Measurements from ENCODE around the gene ATG10. TPM values are rescaled to one million over a fixed set of nuclear protein-coding genes. Genes with fewer than 3 reads are reported as not detected.
"Not testable (repeated sequence)": the region's sequence is repeated elsewhere in the genome, so short reads cannot be mapped to it uniquely, and the experiment has no call there.

ATG10 gene
- total RNA-seq, 2 donors from 2014 or later, result 6.1 to 8.0 TPM

DNA sequence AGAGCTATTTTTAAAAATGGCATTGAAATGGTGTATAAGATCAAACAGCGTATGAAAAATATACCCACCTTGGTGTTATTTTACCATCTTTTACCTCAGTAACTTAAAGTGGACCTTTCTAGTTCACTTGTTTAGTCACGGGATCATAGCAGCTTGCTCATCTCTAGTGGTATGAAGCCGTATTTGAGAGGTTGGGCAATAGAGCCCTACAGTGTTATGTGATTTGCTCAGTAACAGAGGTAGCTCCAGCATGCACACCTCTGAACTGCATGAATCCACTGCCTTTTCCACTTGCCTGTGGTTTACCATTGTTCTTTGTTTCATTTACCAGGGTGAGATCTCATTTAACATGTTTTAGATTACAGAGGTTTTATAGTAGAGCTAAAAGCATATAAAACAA lies 134.4 kb downstream of the ATG10 start:
- ATAC-seq (replicated peaks), result no peak
- Mint-ChIP-seq H3K36me3 (ENCODE audit: low read depth) (no peaks in the 10 kb centered on the region), H3K4me1 (peaks cover 11% of the 10 kb centered on the region), H3K4me3 (no peak overlapping the region), H3K27ac (peak overlapping the region; percentile 45), H3K27me3 (no peaks in the 10 kb centered on the region), H3K9me3 (no peaks in the 10 kb centered on the region)

GRCh38 chr5:82106756-82107155 lies 134.9 kb downstream of the ATG10 start:
- Mint-ChIP-seq H3K9me3 (no peaks in the 10 kb centered on the region), H3K4me3 (no peak overlapping the region), H3K27me3 (no peaks in the 10 kb centered on the region), H3K27ac (peak overlapping the region; percentile 45), H3K4me1 (peaks cover 11% of the 10 kb centered on the region), H3K36me3 (ENCODE audit: low read depth) (no peaks in the 10 kb centered on the region)
- ATAC-seq (replicated peaks), result no peak

GRCh38 chr5:82107267-82107666 lies 135.4 kb downstream of the ATG10 start:
- Mint-ChIP-seq H3K27me3 (no peaks in the 10 kb centered on the region), H3K27ac (no peak overlapping the region), H3K36me3 (ENCODE audit: low read depth) (no peaks in the 10 kb centered on the region), H3K4me1 (peaks cover 11% of the 10 kb centered on the region), H3K9me3 (no peaks in the 10 kb centered on the region), H3K4me3 (no peak overlapping the region)
- no peak for ATAC-seq (replicated peaks)

DNA sequence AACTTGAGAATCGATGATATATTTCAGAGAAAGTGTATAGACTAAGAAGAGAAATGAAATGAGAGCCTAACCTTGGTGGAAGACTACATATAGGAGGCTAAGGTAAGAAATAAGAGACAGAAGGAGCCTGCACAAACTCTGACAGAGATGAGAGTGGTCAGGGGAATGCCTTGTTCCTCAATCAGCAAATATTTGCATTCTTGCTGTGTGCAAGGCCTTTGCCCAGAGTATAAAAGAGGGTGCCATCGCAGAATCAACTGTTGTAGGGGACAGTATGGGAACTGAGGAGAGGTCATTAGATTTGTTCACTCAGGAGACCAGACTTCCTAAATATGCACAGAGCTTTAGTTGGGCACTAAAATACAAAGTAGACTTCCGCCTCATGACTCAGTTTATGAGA lies 137.2 kb downstream of the ATG10 start:
- Mint-ChIP-seq H3K27ac (no peak overlapping the region), H3K4me1 (peaks cover 11% of the 10 kb centered on the region), H3K27me3 (no peaks in the 10 kb centered on the region), H3K9me3 (no peaks in the 10 kb centered on the region), H3K36me3 (ENCODE audit: low read depth) (no peaks in the 10 kb centered on the region), H3K4me3 (no peak overlapping the region)
- ATAC-seq (replicated peaks), result no peak

GRCh38 chr5:82109915-82110314 lies 138.1 kb downstream of the ATG10 start:
- not testable (repeated sequence) for H3K9me3 Mint-ChIP-seq; ATAC-seq (replicated peaks); H3K27ac Mint-ChIP-seq; H3K4me3 Mint-ChIP-seq; H3K27me3 Mint-ChIP-seq; H3K36me3 Mint-ChIP-seq (ENCODE audit: low read depth)
- peaks cover 11% of the 10 kb centered on the region for H3K4me1 Mint-ChIP-seq

DNA sequence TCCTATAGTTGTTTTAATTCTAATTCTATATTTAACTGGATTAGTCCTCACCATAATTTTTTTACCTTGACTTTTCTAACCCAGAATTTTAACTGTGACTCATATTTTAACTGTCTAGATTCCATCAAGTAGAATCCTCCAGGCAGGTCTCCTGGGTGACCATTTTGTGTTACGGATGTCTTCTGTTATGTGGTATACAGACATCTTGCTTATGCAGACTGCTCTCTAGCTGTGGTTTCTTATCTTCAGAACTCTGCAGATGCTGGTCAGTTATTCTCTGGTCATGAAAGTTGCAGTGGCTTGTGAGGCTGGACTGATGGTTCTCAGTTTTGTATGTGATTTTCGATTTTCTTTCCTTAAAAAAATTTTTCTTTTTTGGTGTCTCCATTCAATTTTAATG lies 139.4 kb downstream of the ATG10 start:
- H3K4me3 Mint-ChIP-seq, result no peak overlapping the region
- no peaks in the 10 kb centered on the region for H3K36me3 Mint-ChIP-seq (ENCODE audit: low read depth)
- no peaks in the 10 kb centered on the region for H3K27me3 Mint-ChIP-seq
- H3K27ac Mint-ChIP-seq, result no peak overlapping the region
- H3K9me3 Mint-ChIP-seq, result no peaks in the 10 kb centered on the region
- H3K4me1 Mint-ChIP-seq, result peaks cover 5% of the 10 kb centered on the region
- peak; percentile 23 for ATAC-seq (replicated peaks)

DNA sequence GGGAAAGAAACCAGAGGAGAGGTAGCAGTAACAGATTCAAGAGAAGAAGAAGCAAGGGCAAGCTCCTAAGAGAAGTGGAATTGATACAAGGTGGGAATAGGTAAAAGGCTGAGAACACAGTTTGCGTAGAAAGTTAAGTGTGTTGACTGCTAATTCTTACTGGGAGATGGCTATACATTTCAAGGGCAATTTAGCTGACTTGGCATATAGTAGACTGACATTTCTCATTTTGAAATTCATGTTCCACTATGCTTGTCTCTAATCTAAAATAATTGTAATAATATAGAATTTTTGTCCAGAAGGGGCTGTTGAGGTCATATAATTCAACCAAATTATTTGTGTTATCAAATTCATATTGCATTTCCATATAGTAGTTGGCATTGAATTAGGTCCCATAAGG lies 144.0 kb downstream of the ATG10 start:
- ATAC-seq (replicated peaks), result no peak
- Mint-ChIP-seq H3K4me1 (no peaks in the 10 kb centered on the region), H3K9me3 (peaks cover 3% of the 10 kb centered on the region), H3K27ac (no peak overlapping the region), H3K4me3 (no peak overlapping the region), H3K36me3 (ENCODE audit: low read depth) (no peaks in the 10 kb centered on the region), H3K27me3 (no peaks in the 10 kb centered on the region)

DNA sequence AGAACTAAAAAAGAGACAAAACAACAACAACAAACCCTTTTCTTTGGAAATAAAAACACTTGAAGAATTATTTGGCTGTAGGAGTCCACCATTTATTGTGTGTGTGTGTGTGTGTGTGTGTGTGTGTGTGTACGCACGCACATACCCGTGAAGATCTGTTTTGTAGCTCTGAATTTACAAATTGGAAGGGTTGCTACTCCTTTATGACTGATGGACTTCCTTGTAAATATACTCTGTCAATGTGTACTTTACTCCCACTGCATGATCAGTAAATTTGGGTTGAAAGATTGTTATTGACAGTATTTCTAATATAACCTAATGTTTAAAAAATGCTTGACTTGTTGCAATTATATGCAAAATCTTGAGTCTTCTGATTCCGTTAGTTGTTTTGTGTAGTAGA lies 148.1 kb downstream of the ATG10 start:
- no peak overlapping the region for H3K4me3 Mint-ChIP-seq
- H3K9me3 Mint-ChIP-seq, result peaks cover 13% of the 10 kb centered on the region
- no peak overlapping the region for H3K27ac Mint-ChIP-seq
- no peaks in the 10 kb centered on the region for H3K36me3 Mint-ChIP-seq (ENCODE audit: low read depth)
- ATAC-seq (replicated peaks), result no peak
- H3K4me1 Mint-ChIP-seq, result no peaks in the 10 kb centered on the region
- H3K27me3 Mint-ChIP-seq, result no peaks in the 10 kb centered on the region

- H3K27ac Mint-ChIP-seq, result no peak overlapping the region
- H3K4me1 Mint-ChIP-seq, result no peaks in the 10 kb centered on the region
- H3K4me3 Mint-ChIP-seq, result no peak overlapping the region
- no peaks in the 10 kb centered on the region for H3K36me3 Mint-ChIP-seq (ENCODE audit: low read depth)
- no peaks in the 10 kb centered on the region for H3K27me3 Mint-ChIP-seq
- H3K9me3 Mint-ChIP-seq, result peaks cover 13% of the 10 kb centered on the region
- no peak for ATAC-seq (replicated peaks)
These were observed 158.0 kb downstream of the ATG10 start for GRCh38 chr5:82129723-82130285.

GRCh38 chr5:82130602-82131001 lies 158.8 kb downstream of the ATG10 start:
- Mint-ChIP-seq H3K4me1 (no peaks in the 10 kb centered on the region), H3K36me3 (ENCODE audit: low read depth) (no peaks in the 10 kb centered on the region), H3K9me3 (peaks cover 19% of the 10 kb centered on the region), H3K27me3 (no peaks in the 10 kb centered on the region), H3K4me3 (no peak overlapping the region), H3K27ac (no peak overlapping the region)
- ATAC-seq (replicated peaks), result no peak

- Mint-ChIP-seq H3K27ac (no peak overlapping the region), H3K27me3 (no peaks in the 10 kb centered on the region), H3K9me3 (peaks cover 10% of the 10 kb centered on the region), H3K4me3 (no peak overlapping the region), H3K4me1 (no peaks in the 10 kb centered on the region), H3K36me3 (ENCODE audit: low read depth) (no peaks in the 10 kb centered on the region)
- ATAC-seq (replicated peaks), result no peak
These were observed 165.4 kb downstream of the ATG10 start for GRCh38 chr5:82137205-82137604.

GRCh38 chr5:82139837-82140236 lies 168.0 kb downstream of the ATG10 start:
- peaks cover 15% of the 10 kb centered on the region for H3K9me3 Mint-ChIP-seq
- not testable (repeated sequence) for H3K36me3 Mint-ChIP-seq (ENCODE audit: low read depth); H3K4me1 Mint-ChIP-seq; H3K27me3 Mint-ChIP-seq; H3K27ac Mint-ChIP-seq; ATAC-seq (replicated peaks); H3K4me3 Mint-ChIP-seq

- Mint-ChIP-seq H3K4me3 (no peak overlapping the region), H3K4me1 (no peaks in the 10 kb centered on the region), H3K27me3 (no peaks in the 10 kb centered on the region), H3K9me3 (peaks cover 5% of the 10 kb centered on the region), H3K27ac (no peak overlapping the region), H3K36me3 (ENCODE audit: low read depth) (no peaks in the 10 kb centered on the region)
- no peak for ATAC-seq (replicated peaks)
These were observed 170.5 kb downstream of the ATG10 start for GRCh38 chr5:82142217-82142841.

DNA sequence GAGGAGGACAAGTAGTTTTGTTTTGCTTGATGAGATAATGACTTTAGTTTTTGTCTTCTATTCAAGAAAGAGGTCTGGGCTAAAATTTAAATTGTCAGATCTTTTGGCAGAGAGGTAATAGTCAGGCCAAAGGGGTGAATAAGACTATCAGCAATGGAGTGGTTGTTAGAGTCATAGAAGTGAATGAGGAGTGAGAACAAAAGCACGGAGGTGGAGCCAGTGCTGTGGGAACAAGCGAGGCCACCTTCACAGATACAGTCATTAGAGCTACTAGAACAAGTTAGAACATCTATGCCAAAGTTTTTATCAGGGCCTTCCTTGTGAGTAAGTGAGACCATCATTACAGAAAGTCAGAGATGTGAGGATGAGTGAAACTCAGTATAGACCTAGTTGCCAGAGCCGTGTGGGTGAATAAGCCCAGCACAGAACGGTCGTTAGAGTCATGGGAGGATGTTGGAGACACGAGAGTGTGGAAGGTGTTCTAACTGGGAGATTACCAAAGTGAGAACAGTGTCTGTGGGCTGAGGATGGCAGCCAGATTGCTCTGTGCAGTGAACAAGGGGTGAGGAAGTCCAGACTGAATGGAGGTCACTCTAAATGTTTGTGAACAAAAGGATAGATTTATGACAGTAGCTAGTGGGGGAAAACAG lies 171.2 kb downstream of the ATG10 start:
- H3K27me3 Mint-ChIP-seq, result no peaks in the 10 kb centered on the region

DNA sequence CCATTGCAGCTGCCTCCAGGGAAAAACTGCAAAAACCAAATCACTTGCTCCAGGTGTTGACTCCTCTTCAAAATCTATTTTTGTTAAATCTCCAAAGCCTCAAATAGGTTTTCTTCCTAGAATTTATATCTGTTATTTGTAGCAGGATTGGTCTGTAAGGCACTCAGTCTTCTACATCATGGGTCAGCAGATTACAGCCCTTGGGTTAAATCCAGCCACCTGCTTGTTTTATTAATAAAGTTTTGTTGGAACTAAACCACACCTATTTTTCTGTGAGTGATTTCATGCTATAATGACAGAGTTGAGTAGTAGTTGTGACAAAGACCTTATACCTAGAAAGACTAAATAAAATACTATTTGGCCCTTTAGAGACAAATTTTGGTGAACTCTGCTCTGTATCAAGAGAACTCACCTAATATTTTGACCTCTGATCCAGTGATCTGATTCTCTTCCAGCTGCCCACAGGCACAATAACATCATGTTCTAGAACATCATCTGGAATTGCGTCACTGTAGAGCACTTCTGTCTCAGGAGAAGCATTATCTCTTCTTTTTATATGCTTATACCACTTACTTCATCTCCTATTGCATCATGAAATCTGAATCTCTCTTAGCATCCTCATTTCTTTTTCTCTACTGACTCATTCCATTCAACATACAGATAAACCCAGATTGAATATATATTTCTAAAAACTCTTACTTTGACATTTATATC lies 176.2 kb downstream of the ATG10 start:
- Mint-ChIP-seq H3K9me3 (peaks cover 5% of the 10 kb centered on the region), H3K4me1 (no peaks in the 10 kb centered on the region), H3K36me3 (ENCODE audit: low read depth) (no peaks in the 10 kb centered on the region), H3K27me3 (no peaks in the 10 kb centered on the region), H3K4me3 (no peak overlapping the region), H3K27ac (no peak overlapping the region)
- ATAC-seq (replicated peaks), result no peak

More for the DNA sequence above, 171.2 kb downstream of the ATG10 start:
- no peak overlapping the region for H3K4me3 Mint-ChIP-seq
- H3K9me3 Mint-ChIP-seq, result peaks cover 5% of the 10 kb centered on the region
- H3K36me3 Mint-ChIP-seq (ENCODE audit: low read depth), result no peaks in the 10 kb centered on the region
- no peak for ATAC-seq (replicated peaks)
- H3K27ac Mint-ChIP-seq, result no peak overlapping the region
- H3K4me1 Mint-ChIP-seq, result no peaks in the 10 kb centered on the region

All from activated T-helper 17 cell treated with anti-CD3 and anti-CD28 coated beads, Interleukin-2, amount 50 U/mL, for 72 hours (primary cell).